ENCODE results near the gene TTLL8.
A peak's percentile ranks its signal among the peaks of the same experiment; 100 is the strongest.

- TF ChIP-seq CTCF (conservative IDR thresholded peaks at IDR 0.05; ENCODE audit: low read length) (peak; percentile 29), EZH2phosphoT487 (IDR thresholded peaks at IDR 0.05; ENCODE audit: borderline replicate concordance) (no peak)
Measured at GRCh38 chr22:50001388-50002231, 56.5 kb downstream of the TTLL8 start.

All from Loucy (cell line).